GM19025 (cell line): ENCODE data around the gene ADGRV1.

ENCODE experiments used
- ATAC-seq: cut with Tn5 transposase; IDR thresholded peaks from one replicate; pipeline ENCODE4 v1.9.1; 2021; ENCODE audit warnings: mild to moderate bottlenecking, low read depth, moderate library complexity; ENCODE audit not compliant: unreplicated experiment

The ADGRV1 gene

GRCh38 chr5:91142386-91142785, 583.8 kb downstream of the ADGRV1 start:
- no peak for ATAC-seq

GRCh38 chr5:91142819-91143218, 584.2 kb downstream of the ADGRV1 start:
- no peak for ATAC-seq

GRCh38 chr5:91143840-91144239, 585.2 kb downstream of the ADGRV1 start:
- no peak for ATAC-seq

GRCh38 chr5:91144491-91145332, 586.1 kb downstream of the ADGRV1 start:
- ATAC-seq, result no peak

- no peak for ATAC-seq
These were observed 586.7 kb downstream of the ADGRV1 start for GRCh38 chr5:91145333-91145620.

- ATAC-seq, result no peak
These were observed 587.6 kb downstream of the ADGRV1 start for GRCh38 chr5:91146230-91146629.

- no peak for ATAC-seq
These were observed 588.5 kb downstream of the ADGRV1 start for GRCh38 chr5:91146905-91147600.

- ATAC-seq, result no peak
These were observed 591.6 kb downstream of the ADGRV1 start for GRCh38 chr5:91150234-91150633.

GRCh38 chr5:91150636-91151035, 592.0 kb downstream of the ADGRV1 start:
- no peak for ATAC-seq

- no peak for ATAC-seq
These were observed 593.4 kb downstream of the ADGRV1 start for GRCh38 chr5:91151947-91152346.

GRCh38 chr5:91154338-91154737, 595.7 kb downstream of the ADGRV1 start:
- ATAC-seq, result no peak

- no peak for ATAC-seq
These were observed 596.7 kb downstream of the ADGRV1 start for GRCh38 chr5:91155274-91155673.

- ATAC-seq, result no peak
These were observed 597.6 kb downstream of the ADGRV1 start for GRCh38 chr5:91156242-91156641.

GRCh38 chr5:91158011-91158410, 599.4 kb downstream of the ADGRV1 start:
- ATAC-seq, result no peak

- ATAC-seq, result no peak
These were observed 601.0 kb downstream of the ADGRV1 start for GRCh38 chr5:91159647-91160046.

- no peak for ATAC-seq
These were observed 602.2 kb downstream of the ADGRV1 start for GRCh38 chr5:91160714-91161285.

GRCh38 chr5:91162534-91163381, 604.2 kb downstream of the ADGRV1 start:
- ATAC-seq, result peak; percentile 99

- no peak for ATAC-seq
These were observed 605.8 kb downstream of the ADGRV1 start for GRCh38 chr5:91164424-91164823.

- ATAC-seq, result no peak
These were observed 607.6 kb downstream of the ADGRV1 start for GRCh38 chr5:91166059-91166807.

GRCh38 chr5:91168859-91169258, 610.3 kb downstream of the ADGRV1 start:
- no peak for ATAC-seq
